GM12878 (cell line): Measurements from ENCODE around the gene AIF1L. TPM values are rescaled to one million over a fixed set of nuclear protein-coding genes. Genes with fewer than 3 reads are reported as not detected.

Source experiments
- ATAC-seq: fragments of 200-7000 bp; cut with Tn5 transposase; 3 replicates; pipeline ENCODE4 v1.9.1; 2020; ENCODE audit warnings: mild to moderate bottlenecking, moderate library complexity
- BruUV-seq: library from RNA; stranded (reverse); fragments of 400-500 nt; replicated peaks from 2 replicates; lab custom pipeline; 2021; lab: Mats Ljungman, UMichigan
- CTCF ChIA-PET: fragments of 300-600 bp; sonication (Branson Sonifier 250); formaldehyde crosslinking; extraction: SDS; loops from one replicate; lab custom pipeline; 2021; ENCODE audit warnings: inconsistent platforms; lab: Yijun Ruan, JAX
- POLR2A ChIA-PET: fragments of 350-600 bp; formaldehyde crosslinking; extraction: SDS; loops from one replicate; lab custom pipeline; 2021; ENCODE audit warnings: inconsistent platforms; lab: Charles Lee
- RAD21 ChIA-PET: fragments of 300-600 bp; sonication (Branson Sonifier 250); formaldehyde crosslinking; loops from one replicate; lab custom pipeline; 2023; ENCODE audit warnings: antibody characterized with exemption; ENCODE audit not compliant: unreplicated experiment; lab: Charles Lee
- SMC1A ChIA-PET: fragments of 300-600 bp; sonication (Branson Sonifier 250); formaldehyde crosslinking; loops from one replicate; lab custom pipeline; 2023; ENCODE audit not compliant: unreplicated experiment, uncharacterized antibody; lab: Charles Lee
- DNase-seq: peaks from one replicate; pipeline ENCODE4 v3.0.0-alpha.2; 2011; ENCODE audit warnings: low read depth, low spot score
- FAIRE-seq: peaks from 3 replicates; lab custom pipeline; 2011; peaks lifted over from hg19 to GRCh38; lab: Jason Lieb, UNC
- H2AFZ ChIP-seq: 2 replicates; pipeline ENCODE4 v1.6.0; 2011; ENCODE audit warnings: low read depth, low read length, control low read depth; ENCODE audit not compliant: control insufficient read depth
- H3K27ac ChIP-seq: 2 replicates; pipeline ENCODE4 v1.5.1; 2011; ENCODE audit warnings: control low read depth; ENCODE audit not compliant: control insufficient read depth, insufficient read depth
- H3K27me3 ChIP-seq, 2 experiments: replicated peaks in 1 of 2; 2 replicates each; pipeline versions ENCODE4 v1.6.0 to v1.6.1; 2011; ENCODE audit warnings: low read length in 1 of 2; ENCODE audit not compliant: control insufficient read depth in 2 of 2, insufficient read depth in 2 of 2
- H3K36me3 ChIP-seq, 2 experiments: 2 replicates each; pipeline ENCODE4 v1.5.1; 2011; ENCODE audit warnings: low read length in 1 of 2; ENCODE audit not compliant: control insufficient read depth in 2 of 2, insufficient read depth in 2 of 2
- H3K4me1 ChIP-seq: 2 replicates; pipeline ENCODE4 v1.6.1; 2011; ENCODE audit warnings: mild to moderate bottlenecking, low read length, moderate library complexity, mixed read lengths; ENCODE audit not compliant: control insufficient read depth, insufficient read depth
- H3K4me2 ChIP-seq: 2 replicates; pipeline ENCODE4 v1.6.0; 2011; ENCODE audit warnings: control low read depth; ENCODE audit not compliant: control insufficient read depth, insufficient read depth
- H3K4me3 ChIP-seq: fragments of 200-600 bp; sonication (generic); 2 replicates; pipeline ENCODE4 v1.5.1; 2016
- H3K79me2 ChIP-seq: 2 replicates; pipeline ENCODE4 v1.6.0; 2011; ENCODE audit warnings: low read length; ENCODE audit not compliant: control insufficient read depth, insufficient read depth
- H3K9ac ChIP-seq: 2 replicates; pipeline ENCODE4 v1.8.0; 2011; ENCODE audit warnings: low read length, control low read depth, mixed read lengths; ENCODE audit not compliant: control insufficient read depth, insufficient read depth
- H3K9me3 ChIP-seq: replicated peaks from 3 replicates; pipeline ENCODE4 v1.5.1; 2011; ENCODE audit warnings: mild to moderate bottlenecking, low read length; ENCODE audit not compliant: control insufficient read depth, insufficient read depth
- H4K20me1 ChIP-seq: 2 replicates; pipeline ENCODE4 v1.6.0; 2011; ENCODE audit not compliant: control insufficient read depth, insufficient read depth
- CHD2 ChIP-seq: IDR thresholded peaks from 2 replicates; pipeline ENCODE4 v1.6.1; 2011; ENCODE audit warnings: low read depth, low read length, improper control_type of control experiment, borderline replicate concordance
- CREM ChIP-seq: IDR thresholded peaks from 2 replicates; pipeline ENCODE4 v1.6.1; 2014; ENCODE audit warnings: antibody characterized with exemption, low read depth
- HDGF ChIP-seq: fragments of 450-650 bp; IDR thresholded peaks from 2 replicates; pipeline ENCODE4 v1.6.1; 2016; ENCODE audit warnings: antibody characterized with exemption
- IRF4 ChIP-seq: IDR thresholded peaks from 2 replicates; pipeline ENCODE4 v1.6.1; 2011; ENCODE audit warnings: low read depth, low read length
- NFXL1 ChIP-seq: fragments of 450-650 bp; IDR thresholded peaks from 2 replicates; pipeline ENCODE4 v1.6.1; 2017; ENCODE audit warnings: antibody characterized with exemption, mild to moderate bottlenecking, borderline replicate concordance
- POU2F2 ChIP-seq: IDR thresholded peaks from 3 replicates; pipeline ENCODE4 v1.6.1; 2011; ENCODE audit warnings: low read depth, mild to moderate bottlenecking, low read length, borderline replicate concordance
- RAD21 ChIP-seq: IDR thresholded peaks from 2 replicates; pipeline ENCODE4 v1.6.1; 2011; ENCODE audit warnings: mild to moderate bottlenecking, low read depth, low read length, moderate library complexity; ENCODE audit not compliant: insufficient read depth
- RB1 ChIP-seq: fragments of 450-650 bp; formaldehyde crosslinking; IDR thresholded peaks from 2 replicates; pipeline ENCODE4 v1.6.1; 2017; ENCODE audit warnings: mild to moderate bottlenecking, borderline replicate concordance
- SMARCA5 ChIP-seq: fragments of 450-650 bp; IDR thresholded peaks from 2 replicates; pipeline ENCODE4 v1.6.1; 2017; ENCODE audit warnings: mild to moderate bottlenecking
- YY1 ChIP-seq: IDR thresholded peaks from 2 replicates; pipeline ENCODE4 v1.6.1; 2011; ENCODE audit warnings: low read depth, mild to moderate bottlenecking, low read length
- ZNF687 ChIP-seq: fragments of 450-650 bp; IDR thresholded peaks from 2 replicates; pipeline ENCODE4 v1.6.1; 2017; ENCODE audit warnings: mild to moderate bottlenecking, moderate library complexity
- WGBS: methylation state at CpG from one replicate; pipeline ENCODE4 v1.1.6; 2016; ENCODE audit warnings: low lambda C conversion rate; ENCODE audit not compliant: insufficient replicate concordance, insufficient coverage; ENCODE audit errors: missing lambda C conversion rate; 5-methylcytosine and 5-hydroxymethylcytosine counted together
- in situ Hi-C: fragments of 300-500 bp; cut with MboI; formaldehyde crosslinking; loops from 9 replicates; pipeline ENCODE4 v1.14.3; 2018; ENCODE audit warnings: mixed read lengths
- intact Hi-C: fragments of 100-400 bp; cut with micrococcal nuclease; formaldehyde crosslinking; loops from one replicate; pipeline ENCODE4 v1.14.2; 2022; ENCODE audit not compliant: unreplicated experiment
- polyA plus RNA-seq, 11 experiments: library from polyadenylated mRNA; depleted of rRNA in 4 of 11; unstranded in 6 of 11; stranded (reverse) in 5 of 11; fragments of >200 nt; fragmentation: Nextera tagmentation in 4 of 11; fragmentation: Illumina TruSeq in 1 of 11; extraction: Ambion mirVana in 4 of 11; extraction: Trizol in 1 of 11; gene quantifications; 1 replicate in 1 of 11; 2 replicates in 10 of 11; pipeline versions ENCODE4 v1.2.1 to v1.2.3, GENCODE V29; 2011 to 2016; ENCODE audit warnings: inconsistent platforms in 2 of 11, missing spikeins in 2 of 11, low read depth in 1 of 11
- total RNA-seq, 4 experiments: library from RNA; depleted of rRNA in 3 of 4; stranded (reverse); fragments of >200 nt in 3 of 4; fragmentation: Illumina TruSeq in 1 of 4; extraction: Trizol in 1 of 4; gene quantifications; 2 replicates each; pipeline versions ENCODE4 v1.2.1 to v1.2.3, GENCODE V29; 2013 to 2021

AIF1L gene
- total and polyA plus RNA-seq, 10 of the 15 experiments (the other 5 are each of a cell fraction or from before 2014, with no cell fraction given) = 0.07 to 0.15 (median 0.08) TPM; not detected in 7

- TF ChIP-seq CREM = no peak
- no peak for TF ChIP-seq POU2F2
- TF ChIP-seq RB1 = no peak
- TF ChIP-seq YY1 = no peak
These were observed 9.6 kb downstream of the AIF1L start (continued) for GRCh38 chr9:131105952-131106351.

- no peak overlapping the region for H3K9ac ChIP-seq
- in situ Hi-C loops (no loop called here), intact Hi-C loops (no loop called here)
- DNase-seq = no peak
- no peaks in the 10 kb centered on the region for H3K36me3 ChIP-seq
- SMC1A ChIA-PET = no interaction called here
- no peak overlapping the region for H2AFZ ChIP-seq
- 48% methylated on average over 8 of the region's 8 CpGs for WGBS
- H3K9me3 ChIP-seq = no peaks in the 10 kb centered on the region
- POLR2A ChIA-PET = no interaction called here
- RAD21 ChIA-PET = no interaction called here
- CTCF ChIA-PET = no interaction called here
- no peak for FAIRE-seq
- no peak overlapping the region for H3K4me3 ChIP-seq
- no peak overlapping the region for H3K27ac ChIP-seq
- H3K4me2 ChIP-seq = no peak overlapping the region
- H3K79me2 ChIP-seq = no peaks in the 10 kb centered on the region
- no peaks in the 10 kb centered on the region for H3K4me1 ChIP-seq
- TF ChIP-seq RAD21 = no peak
- H4K20me1 ChIP-seq = no peaks in the 10 kb centered on the region
- peaks cover 1 to 2% of the 10 kb centered on the region in 2 experiments; a peak in 1 of 4 replicates for H3K27me3 ChIP-seq
- no peak for ATAC-seq
- BruUV-seq = no TSS peak
These were observed 11.4 kb downstream of the AIF1L start for GRCh38 chr9:131107760-131108159.

GRCh38 chr9:131111186-131111853 is 15.0 kb downstream of the AIF1L start:
- SMC1A ChIA-PET = no interaction called here
- POLR2A ChIA-PET = no interaction called here
- ATAC-seq (no peak), DNase-seq (no peak), FAIRE-seq (no peak)
- CTCF ChIA-PET = interaction anchor here (2.3 kb wide), 1 partner anchor 54 kb away, joined by 6 read pairs; no protein-coding TSS in a partner anchor
- peaks cover 1 to 2% of the 10 kb centered on the region in 2 experiments; a peak in 1 of 4 replicates for H3K27me3 ChIP-seq
- no peaks in the 10 kb centered on the region for H3K36me3 ChIP-seq
- H3K4me1 ChIP-seq = no peaks in the 10 kb centered on the region
- TF ChIP-seq IRF4 (no peak), NFXL1 (no peak), ZNF687 (no peak), SMARCA5 (no peak), CHD2 (no peak), HDGF (no peak)
- intact Hi-C loops = no loop called here
- RAD21 ChIA-PET = no interaction called here
- no peaks in the 10 kb centered on the region for H3K9me3 ChIP-seq
- H3K4me2 ChIP-seq = no peak overlapping the region
- in situ Hi-C loops = no loop called here
- H4K20me1 ChIP-seq = no peaks in the 10 kb centered on the region
- H3K9ac ChIP-seq = no peak overlapping the region
- WGBS = 23% methylated on average over 10 of the region's 10 CpGs
- no TSS peak for BruUV-seq
- no peaks in the 10 kb centered on the region for H3K79me2 ChIP-seq
- no peak overlapping the region for H2AFZ ChIP-seq
- no peak overlapping the region for H3K27ac ChIP-seq
- H3K4me3 ChIP-seq = no peak overlapping the region
